Measurements from ENCODE around the gene UBXN10.

DNA sequence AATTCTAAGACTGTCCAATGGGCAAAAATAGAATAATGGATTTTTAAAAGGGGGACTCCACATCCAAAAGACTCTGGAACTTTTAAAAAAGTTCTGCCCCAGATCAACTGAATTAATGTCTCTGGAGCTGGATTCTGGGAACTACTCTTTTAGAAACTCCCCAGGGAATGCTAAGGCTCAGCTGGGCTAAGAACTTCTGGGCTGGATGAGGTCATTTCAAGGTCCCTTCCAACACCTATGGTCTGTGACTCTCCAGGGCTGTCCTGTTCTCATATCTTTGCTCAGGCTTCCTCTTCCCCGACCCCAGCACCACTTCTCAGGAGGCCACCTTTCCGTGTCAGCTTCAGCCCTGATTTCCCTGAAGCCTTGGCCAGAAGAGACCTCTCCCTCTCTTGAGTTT is 13.9 kb downstream of the UBXN10 start:
- TF ChIP-seq, protein P1, sequence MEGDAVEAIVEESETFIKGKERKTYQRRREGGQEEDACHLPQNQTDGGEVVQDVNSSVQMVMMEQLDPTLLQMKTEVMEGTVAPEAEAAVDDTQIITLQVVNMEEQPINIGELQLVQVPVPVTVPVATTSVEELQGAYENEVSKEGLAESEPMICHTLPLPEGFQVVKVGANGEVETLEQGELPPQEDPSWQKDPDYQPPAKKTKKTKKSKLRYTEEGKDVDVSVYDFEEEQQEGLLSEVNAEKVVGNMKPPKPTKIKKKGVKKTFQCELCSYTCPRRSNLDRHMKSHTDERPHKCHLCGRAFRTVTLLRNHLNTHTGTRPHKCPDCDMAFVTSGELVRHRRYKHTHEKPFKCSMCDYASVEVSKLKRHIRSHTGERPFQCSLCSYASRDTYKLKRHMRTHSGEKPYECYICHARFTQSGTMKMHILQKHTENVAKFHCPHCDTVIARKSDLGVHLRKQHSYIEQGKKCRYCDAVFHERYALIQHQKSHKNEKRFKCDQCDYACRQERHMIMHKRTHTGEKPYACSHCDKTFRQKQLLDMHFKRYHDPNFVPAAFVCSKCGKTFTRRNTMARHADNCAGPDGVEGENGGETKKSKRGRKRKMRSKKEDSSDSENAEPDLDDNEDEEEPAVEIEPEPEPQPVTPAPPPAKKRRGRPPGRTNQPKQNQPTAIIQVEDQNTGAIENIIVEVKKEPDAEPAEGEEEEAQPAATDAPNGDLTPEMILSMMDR (IDR thresholded peaks at IDR 0.05 in 4 of 5, conservative IDR thresholded peaks at IDR 0.05 in 1 of 5) = no peak
- TF ChIP-seq POLR2A (IDR thresholded peaks at IDR 0.05) = no peak
